Liver (tissue), 3 donors: ENCODE measurements around the gene TENT5C.

Experiments used
- FOXA1 ChIP-seq: IDR thresholded peaks from 2 replicates; pipeline ENCODE4 v1.6.1; 2016; ENCODE audit warnings: antibody characterized with exemption
- GABPA ChIP-seq, 2 donors: IDR thresholded peaks in 1 of 2; conservative IDR thresholded peaks in 1 of 2; 2 replicates each; pipeline ENCODE4 v1.6.1; 2016; ENCODE audit warnings: antibody characterized with exemption in 2 of 2, mild to moderate bottlenecking in 1 of 2, moderate library complexity in 1 of 2
- SP1 ChIP-seq: IDR thresholded peaks from 2 replicates; pipeline ENCODE4 v1.6.1; 2018; ENCODE audit warnings: antibody characterized with exemption, mild to moderate bottlenecking
- TAF1 ChIP-seq: conservative IDR thresholded peaks from 2 replicates; pipeline ENCODE4 v1.6.1; 2016; ENCODE audit warnings: antibody characterized with exemption, mild to moderate bottlenecking
- TF ChIP-seq, protein P1 (sequence below): fragments of 150-350 bp; IDR thresholded peaks from 2 replicates; pipeline ENCODE4 v1.5.1; 2017; ENCODE audit warnings: improper control_type of control experiment, low read depth, low read length; ENCODE audit not compliant: missing input control
- TF ChIP-seq, protein P2 (sequence below): IDR thresholded peaks from 2 replicates; pipeline ENCODE4 v1.6.1; 2016; ENCODE audit warnings: antibody characterized with exemption
- donor health status: healthy.
- donor health status: healthy.

GRCh38 chr1:117662667-117663066, 56.8 kb downstream of the TENT5C start:
- TF ChIP-seq, protein P1, sequence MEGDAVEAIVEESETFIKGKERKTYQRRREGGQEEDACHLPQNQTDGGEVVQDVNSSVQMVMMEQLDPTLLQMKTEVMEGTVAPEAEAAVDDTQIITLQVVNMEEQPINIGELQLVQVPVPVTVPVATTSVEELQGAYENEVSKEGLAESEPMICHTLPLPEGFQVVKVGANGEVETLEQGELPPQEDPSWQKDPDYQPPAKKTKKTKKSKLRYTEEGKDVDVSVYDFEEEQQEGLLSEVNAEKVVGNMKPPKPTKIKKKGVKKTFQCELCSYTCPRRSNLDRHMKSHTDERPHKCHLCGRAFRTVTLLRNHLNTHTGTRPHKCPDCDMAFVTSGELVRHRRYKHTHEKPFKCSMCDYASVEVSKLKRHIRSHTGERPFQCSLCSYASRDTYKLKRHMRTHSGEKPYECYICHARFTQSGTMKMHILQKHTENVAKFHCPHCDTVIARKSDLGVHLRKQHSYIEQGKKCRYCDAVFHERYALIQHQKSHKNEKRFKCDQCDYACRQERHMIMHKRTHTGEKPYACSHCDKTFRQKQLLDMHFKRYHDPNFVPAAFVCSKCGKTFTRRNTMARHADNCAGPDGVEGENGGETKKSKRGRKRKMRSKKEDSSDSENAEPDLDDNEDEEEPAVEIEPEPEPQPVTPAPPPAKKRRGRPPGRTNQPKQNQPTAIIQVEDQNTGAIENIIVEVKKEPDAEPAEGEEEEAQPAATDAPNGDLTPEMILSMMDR: no peak
- TF ChIP-seq FOXA1 (no peak), SP1 (no peak), TAF1 (no peak), GABPA (IDR thresholded peaks at IDR 0.05 in 1 of 2, conservative IDR thresholded peaks at IDR 0.05 in 1 of 2) (no peak)
- TF ChIP-seq, protein P2, sequence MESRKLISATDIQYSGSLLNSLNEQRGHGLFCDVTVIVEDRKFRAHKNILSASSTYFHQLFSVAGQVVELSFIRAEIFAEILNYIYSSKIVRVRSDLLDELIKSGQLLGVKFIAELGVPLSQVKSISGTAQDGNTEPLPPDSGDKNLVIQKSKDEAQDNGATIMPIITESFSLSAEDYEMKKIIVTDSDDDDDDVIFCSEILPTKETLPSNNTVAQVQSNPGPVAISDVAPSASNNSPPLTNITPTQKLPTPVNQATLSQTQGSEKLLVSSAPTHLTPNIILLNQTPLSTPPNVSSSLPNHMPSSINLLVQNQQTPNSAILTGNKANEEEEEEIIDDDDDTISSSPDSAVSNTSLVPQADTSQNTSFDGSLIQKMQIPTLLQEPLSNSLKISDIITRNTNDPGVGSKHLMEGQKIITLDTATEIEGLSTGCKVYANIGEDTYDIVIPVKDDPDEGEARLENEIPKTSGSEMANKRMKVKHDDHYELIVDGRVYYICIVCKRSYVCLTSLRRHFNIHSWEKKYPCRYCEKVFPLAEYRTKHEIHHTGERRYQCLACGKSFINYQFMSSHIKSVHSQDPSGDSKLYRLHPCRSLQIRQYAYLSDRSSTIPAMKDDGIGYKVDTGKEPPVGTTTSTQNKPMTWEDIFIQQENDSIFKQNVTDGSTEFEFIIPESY: no peak
